Keratinocyte (primary cell): ENCODE results near the gene LMBR1L. TPM values are rescaled to one million over a fixed set of nuclear protein-coding genes. Genes with fewer than 3 reads are reported as not detected.
A peak's percentile ranks its signal among the peaks of the same experiment; 100 is the strongest.

Experiments
- DNase-seq: peaks from one replicate; pipeline ENCODE4 v3.0.0-alpha.2; 2011; ENCODE audit warnings: low read depth, missing footprints, low spot score
- FAIRE-seq: peaks from 2 replicates; lab custom pipeline; 2011; peaks lifted over from hg19 to GRCh38; lab: Jason Lieb, UNC
- H2AFZ ChIP-seq: 2 replicates; pipeline ENCODE4 v1.6.0; 2012; ENCODE audit warnings: low read length, control low read depth, inconsistent platforms; ENCODE audit not compliant: control insufficient read depth
- H3K27ac ChIP-seq: 2 replicates; pipeline ENCODE4 v1.5.1; 2011; ENCODE audit warnings: low read length; ENCODE audit not compliant: control insufficient read depth, insufficient read depth
- H3K27me3 ChIP-seq: 3 replicates; pipeline ENCODE4 v1.6.0; 2011; ENCODE audit warnings: low read length; ENCODE audit not compliant: control insufficient read depth, insufficient read depth; ENCODE audit errors: extremely low read depth
- H3K36me3 ChIP-seq, 2 experiments: 2 replicates in 1 of 2; 3 replicates in 1 of 2; pipeline ENCODE4 v1.5.1; 2011; ENCODE audit warnings: low read length in 2 of 2, mild to moderate bottlenecking in 1 of 2; ENCODE audit not compliant: control insufficient read depth in 2 of 2, insufficient read depth in 2 of 2; ENCODE audit errors: extremely low read depth in 1 of 2
- H3K4me1 ChIP-seq: 3 replicates; pipeline ENCODE4 v1.5.1; 2011; ENCODE audit warnings: low read length; ENCODE audit not compliant: control insufficient read depth, insufficient read depth; ENCODE audit errors: extremely low read depth
- H3K4me2 ChIP-seq: 3 replicates; pipeline ENCODE4 v1.6.0; 2011; ENCODE audit warnings: low read depth, low read length; ENCODE audit not compliant: control insufficient read depth, insufficient read depth; ENCODE audit errors: extremely low read depth
- H3K4me3 ChIP-seq, 3 experiments: fragments of 200-600 bp in 1 of 3; sonication (generic) in 1 of 3; 2 replicates in 2 of 3; 3 replicates in 1 of 3; pipeline ENCODE4 v1.5.1; 2011 to 2016; ENCODE audit warnings: low read length in 3 of 3, mild to moderate bottlenecking in 3 of 3, control low read depth in 2 of 3, inconsistent platforms in 1 of 3, low read depth in 1 of 3, mixed read lengths in 1 of 3, mixed run types in 1 of 3, moderate library complexity in 1 of 3; ENCODE audit not compliant: control insufficient read depth in 2 of 3, insufficient read depth in 2 of 3; ENCODE audit errors: extremely low read depth in 1 of 3
- H3K79me2 ChIP-seq: 2 replicates; pipeline ENCODE4 v1.6.0; 2012; ENCODE audit warnings: low read length; ENCODE audit not compliant: control insufficient read depth, insufficient read depth
- H3K9ac ChIP-seq: 3 replicates; pipeline ENCODE4 v1.6.0; 2011; ENCODE audit warnings: low read length; ENCODE audit not compliant: control insufficient read depth, insufficient read depth; ENCODE audit errors: extremely low read depth
- H3K9me1 ChIP-seq: 3 replicates; pipeline ENCODE4 v1.6.0; 2011; ENCODE audit warnings: low read length; ENCODE audit not compliant: control insufficient read depth, insufficient read depth; ENCODE audit errors: extremely low read depth
- H3K9me3 ChIP-seq: 2 replicates; pipeline ENCODE4 v1.5.1; 2012; ENCODE audit warnings: low read depth, low read length; ENCODE audit not compliant: control insufficient read depth
- H4K20me1 ChIP-seq: 3 replicates; pipeline ENCODE4 v1.6.0; 2011; ENCODE audit warnings: low read length; ENCODE audit not compliant: control insufficient read depth, insufficient read depth; ENCODE audit errors: extremely low read depth
- EZH2 ChIP-seq: IDR thresholded peaks from one replicate; pipeline ENCODE4 v1.6.1; 2012; ENCODE audit warnings: inconsistent platforms, mild to moderate bottlenecking, low read length, moderate library complexity
- dilution Hi-C: fragments of 300-500 bp; cut with MboI; formaldehyde crosslinking; loops from one replicate; pipeline ENCODE4 v1.7.0; 2020; ENCODE audit warnings: low sequenced_read_pairs; ENCODE audit not compliant: extremely low pct_ligation_motif_present
- polyA plus RNA-seq, 5 experiments: library from polyadenylated mRNA; depleted of rRNA in 3 of 5; stranded (reverse) in 3 of 5; stranded (forward) in 1 of 5; unstranded in 1 of 5; fragments of >200 nt; gene quantifications; 1 replicate in 1 of 5; 2 replicates in 3 of 5; 3 replicates in 1 of 5; pipeline versions ENCODE4 v1.2.1 to v1.2.3, GENCODE V29; 2011 to 2012; ENCODE audit warnings: missing spikeins in 2 of 5, low read depth in 1 of 5, low replicate concordance in 1 of 5
- TF ChIP-seq, protein P1 (sequence below), 3 experiments: IDR thresholded peaks in 1 of 3; conservative IDR thresholded peaks in 1 of 3; optimal IDR thresholded peaks in 1 of 3; 2 replicates in 2 of 3; 3 replicates in 1 of 3; pipeline versions ENCODE3 to v1.5.1; 2011; ENCODE audit warnings: low read length in 3 of 3, mild to moderate bottlenecking in 3 of 3, moderate library complexity in 2 of 3, control low read depth in 1 of 3, inconsistent platforms in 1 of 3; ENCODE audit not compliant: insufficient read depth in 2 of 3; ENCODE audit errors: extremely low read depth in 1 of 3

The LMBR1L gene
- polyA plus RNA-seq, 1 donor (not counting 4 experiments of a cell fraction or from before 2014, with no cell fraction given) = 30.1 TPM

DNA sequence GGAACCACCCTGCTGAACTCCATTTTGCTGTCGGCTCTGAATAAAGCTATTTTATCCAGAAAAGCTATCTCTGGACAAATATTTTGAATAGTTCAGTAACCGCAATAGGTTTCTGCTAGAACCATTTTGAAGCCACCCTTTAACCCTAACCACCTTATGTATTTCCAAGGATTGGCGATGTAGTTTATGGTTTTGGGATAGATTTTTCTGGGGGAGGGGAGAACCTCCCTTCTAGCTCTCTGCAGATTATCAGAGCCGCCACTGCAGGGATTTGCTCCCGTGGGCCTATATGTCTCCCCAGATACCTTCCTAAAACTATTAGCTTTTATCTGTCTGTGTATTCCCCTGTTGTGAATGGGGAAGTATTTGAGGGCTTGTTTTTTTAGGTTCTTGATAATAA, 22.4 kb upstream of the LMBR1L start:
- Histone ChIP-seq H2AFZ (peak overlapping the region; percentile 91), H3K4me2 (peak overlapping the region; percentile 87), H3K36me3 (peaks cover 2 to 14% of the 10 kb centered on the region in 2 experiments), H3K9me1 (no peaks in the 10 kb centered on the region), H3K27ac (peak overlapping the region; percentile 10), H3K9ac (peak overlapping the region; percentile 13), H3K9me3 (no peaks in the 10 kb centered on the region), H3K4me3 (peak overlapping the region in 2 of 3 experiments; percentile 52 to 99), H4K20me1 (peaks cover 5% of the 10 kb centered on the region), H3K4me1 (peaks cover 22% of the 10 kb centered on the region), H3K27me3 (no peaks in the 10 kb centered on the region), H3K79me2 (peaks cover 22% of the 10 kb centered on the region)
- dilution Hi-C loops = no loop called here
- no peak for DNase-seq
- FAIRE-seq = no peak
- no peak for TF ChIP-seq EZH2
- TF ChIP-seq, protein P1, sequence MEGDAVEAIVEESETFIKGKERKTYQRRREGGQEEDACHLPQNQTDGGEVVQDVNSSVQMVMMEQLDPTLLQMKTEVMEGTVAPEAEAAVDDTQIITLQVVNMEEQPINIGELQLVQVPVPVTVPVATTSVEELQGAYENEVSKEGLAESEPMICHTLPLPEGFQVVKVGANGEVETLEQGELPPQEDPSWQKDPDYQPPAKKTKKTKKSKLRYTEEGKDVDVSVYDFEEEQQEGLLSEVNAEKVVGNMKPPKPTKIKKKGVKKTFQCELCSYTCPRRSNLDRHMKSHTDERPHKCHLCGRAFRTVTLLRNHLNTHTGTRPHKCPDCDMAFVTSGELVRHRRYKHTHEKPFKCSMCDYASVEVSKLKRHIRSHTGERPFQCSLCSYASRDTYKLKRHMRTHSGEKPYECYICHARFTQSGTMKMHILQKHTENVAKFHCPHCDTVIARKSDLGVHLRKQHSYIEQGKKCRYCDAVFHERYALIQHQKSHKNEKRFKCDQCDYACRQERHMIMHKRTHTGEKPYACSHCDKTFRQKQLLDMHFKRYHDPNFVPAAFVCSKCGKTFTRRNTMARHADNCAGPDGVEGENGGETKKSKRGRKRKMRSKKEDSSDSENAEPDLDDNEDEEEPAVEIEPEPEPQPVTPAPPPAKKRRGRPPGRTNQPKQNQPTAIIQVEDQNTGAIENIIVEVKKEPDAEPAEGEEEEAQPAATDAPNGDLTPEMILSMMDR (optimal IDR thresholded peaks at IDR 0.05 in 1 of 3, IDR thresholded peaks at IDR 0.05 in 1 of 3, conservative IDR thresholded peaks at IDR 0.05 in 1 of 3; ENCODE audit: extremely low read depth in 1 of 3, insufficient read depth in 2 of 3, low read length in 3 of 3) = no peak

DNA sequence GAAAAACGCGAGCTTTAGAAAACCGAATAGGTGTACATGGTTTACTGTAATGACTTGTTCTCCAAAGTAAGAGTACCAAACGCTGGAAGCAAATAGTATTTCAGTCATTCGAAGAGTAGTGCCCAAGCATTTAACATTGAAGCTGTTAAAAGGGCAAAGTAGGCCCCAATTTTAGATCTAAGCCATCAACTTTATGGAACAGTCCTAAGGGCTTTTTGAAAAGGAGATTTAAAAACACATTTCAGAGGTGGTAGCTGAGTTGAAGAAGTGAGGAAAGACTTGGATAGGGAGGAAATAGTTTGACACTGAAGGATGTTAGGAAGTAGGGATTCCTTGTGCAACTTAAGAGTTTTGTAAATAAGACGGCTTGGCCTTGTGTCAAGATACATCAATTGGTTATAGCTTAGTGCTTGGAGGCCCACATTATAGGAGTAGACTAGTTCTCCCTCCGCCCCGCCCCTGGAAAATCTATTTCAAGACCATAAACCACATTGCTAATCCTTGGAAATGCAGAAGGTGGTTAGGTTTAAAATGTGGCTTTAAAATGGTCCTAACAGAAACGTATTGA, 21.3 kb upstream of the LMBR1L start:
- TF ChIP-seq, protein P1 (optimal IDR thresholded peaks at IDR 0.05 in 1 of 3, IDR thresholded peaks at IDR 0.05 in 1 of 3, conservative IDR thresholded peaks at IDR 0.05 in 1 of 3; ENCODE audit: extremely low read depth in 1 of 3, insufficient read depth in 2 of 3, low read length in 3 of 3) = no peak
- no peak for TF ChIP-seq EZH2
- Histone ChIP-seq H3K9me1 (no peaks in the 10 kb centered on the region), H3K79me2 (peaks cover 22% of the 10 kb centered on the region), H3K9ac (peak overlapping the region; percentile 100), H3K9me3 (no peaks in the 10 kb centered on the region), H3K4me2 (peak overlapping the region; percentile 87), H3K27me3 (no peaks in the 10 kb centered on the region), H3K27ac (peak overlapping the region; percentile 80), H3K4me3 (peak overlapping the region; percentile 35 to 99 (median 84)), H2AFZ (peak overlapping the region; percentile 91), H3K36me3 (peaks cover 8 to 21% of the 10 kb centered on the region in 2 experiments), H4K20me1 (peaks cover 8% of the 10 kb centered on the region), H3K4me1 (peaks cover 22% of the 10 kb centered on the region)
- no peak for DNase-seq
- dilution Hi-C loops = no loop called here
- no peak for FAIRE-seq
